ENCODE data around the gene KMT2B. TPM values are rescaled to one million over a fixed set of nuclear protein-coding genes. Genes with fewer than 3 reads are reported as not detected.

Gene KMT2B
- total and polyA plus RNA-seq, 2 donors (not counting 1 experiment from before 2014, with no cell fraction given), result 85.6 to 96.9 TPM

GRCh38 chr19:35713506-35713850 is 4.3 kb upstream of the KMT2B start:
- intact Hi-C loops (cut with micrococcal nuclease), result loop anchor here (10.0 kb wide), 2 partner anchors 191 to 369 kb away; partner anchors contain the start of genes FFAR1, HCST, NFKBID and TYROBP
- CTCF ChIA-PET, result interaction anchor here (2.6 to 6.5 kb wide), 4 partner anchors 11 to 21 kb away, joined by 8 to 123 read pairs (median 28); no protein-coding TSS in a partner anchor
- POLR2A ChIA-PET, result interaction anchor here (1.4 to 4.6 kb wide), 3 partner anchors 11 to 29 kb away, joined by 4 to 53 read pairs (median 6); partner anchors contain the start of gene IGFLR1

GRCh38 chr19:35713904-35714495 is 3.8 kb upstream of the KMT2B start:
- H3K4me1 Mint-ChIP-seq, result peaks cover 68% of the 10 kb centered on the region
- intact Hi-C loops (cut with micrococcal nuclease), result loop anchor here (10.0 kb wide), 2 partner anchors 191 to 369 kb away; partner anchors contain the start of genes FFAR1, HCST, NFKBID and TYROBP
- Histone ChIP-seq H3K27ac (ENCODE audit: low read length in 2 of 2) (peak overlapping the region; percentile 85), H3K9me3 (ENCODE audit: control extremely low read depth in 1 of 3, control insufficient read depth in 2 of 3, insufficient read depth in 1 of 3, low read length in 2 of 3) (no peaks in the 10 kb centered on the region), H3K4me3 (ENCODE audit: control extremely low read depth in 1 of 5, extremely low read depth in 1 of 5, insufficient read depth in 1 of 5, low read depth in 2 of 5, low read length in 4 of 5) (peak overlapping the region in 4 of 5 experiments; percentile 39 to 76 (median 51)), H2AFZ (ENCODE audit: insufficient read depth, low read depth, low read length, poor library complexity, severe bottlenecking) (no peak overlapping the region), H4K20me1 (ENCODE audit: control insufficient read depth, insufficient read depth, low read length, poor library complexity, severe bottlenecking) (peaks cover 9% of the 10 kb centered on the region), H3K27me3 (replicated peaks in 1 of 4; ENCODE audit: control extremely low read depth in 1 of 4, control insufficient read depth in 3 of 4, insufficient read depth in 4 of 4, low read length in 3 of 4) (no peaks in the 10 kb centered on the region), H3K4me1 (ENCODE audit: control insufficient read depth in 2 of 2, insufficient read depth in 2 of 2, low read length in 2 of 2) (peaks cover 37 to 82% of the 10 kb centered on the region in 2 donors), H3K4me2 (replicated peaks; ENCODE audit: low read depth, low read length, poor library complexity, severe bottlenecking) (peak overlapping the region; percentile 94), H3K9ac (ENCODE audit: low read length) (peak overlapping the region; percentile 58), H3K36me3 (replicated peaks in 1 of 2; ENCODE audit: control extremely low read depth in 1 of 2, control insufficient read depth in 1 of 2, extremely low read depth in 1 of 2, insufficient read depth in 2 of 2, low read length in 1 of 2) (no peaks in the 10 kb centered on the region), H3K79me2 (ENCODE audit: control insufficient read depth, insufficient read depth, low read length) (peaks cover 30% of the 10 kb centered on the region)
- no peaks in the 10 kb centered on the region for H3K9me3 Mint-ChIP-seq (ENCODE audit: insufficient read depth)
- ChIA-PET CTCF (interaction anchor here (2.7 to 6.5 kb wide), 3 partner anchors 11 to 21 kb away, joined by 15 to 123 read pairs (median 40); no protein-coding TSS in a partner anchor), POLR2A (interaction anchor here (1.5 to 4.6 kb wide), 2 partner anchors 12 to 17 kb away, joined by 6 to 53 read pairs; no protein-coding TSS in a partner anchor)
- WGBS (ENCODE audit: insufficient coverage), result 85% methylated on average over 12 of the region's 12 CpGs
- TF ChIP-seq CTCF (IDR thresholded peaks at IDR 0.05), result no peak
- TF ChIP-seq EZH2 (IDR thresholded peaks at IDR 0.05; ENCODE audit: borderline replicate concordance, insufficient read depth, low read depth, low read length, poor library complexity, severe bottlenecking), result no peak
- DNase-seq, result peak; percentile 52
- H3K4me3 Mint-ChIP-seq, result peak overlapping the region; percentile 98
- ATAC-seq (ENCODE audit: low read depth), result no peak
- H3K27me3 Mint-ChIP-seq, result no peaks in the 10 kb centered on the region
- peak overlapping the region; percentile 99 for H3K27ac Mint-ChIP-seq

More at GRCh38 chr19:35713506-35713850, 4.3 kb upstream of the KMT2B start:
- Histone ChIP-seq H3K27ac (ENCODE audit: low read length in 2 of 2) (peak overlapping the region; percentile 85), H3K4me3 (ENCODE audit: control extremely low read depth in 1 of 5, extremely low read depth in 1 of 5, insufficient read depth in 1 of 5, low read depth in 2 of 5, low read length in 4 of 5) (peak overlapping the region in 4 of 5 experiments; percentile 39 to 76 (median 51)), H3K27me3 (replicated peaks in 1 of 4; ENCODE audit: control extremely low read depth in 1 of 4, control insufficient read depth in 3 of 4, insufficient read depth in 4 of 4, low read length in 3 of 4) (no peaks in the 10 kb centered on the region), H3K4me2 (replicated peaks; ENCODE audit: low read depth, low read length, poor library complexity, severe bottlenecking) (peak overlapping the region; percentile 94), H3K36me3 (replicated peaks in 1 of 2; ENCODE audit: control extremely low read depth in 1 of 2, control insufficient read depth in 1 of 2, extremely low read depth in 1 of 2, insufficient read depth in 2 of 2, low read length in 1 of 2) (no peaks in the 10 kb centered on the region), H2AFZ (ENCODE audit: insufficient read depth, low read depth, low read length, poor library complexity, severe bottlenecking) (no peak overlapping the region), H4K20me1 (ENCODE audit: control insufficient read depth, insufficient read depth, low read length, poor library complexity, severe bottlenecking) (peaks cover 3% of the 10 kb centered on the region), H3K9me3 (ENCODE audit: control extremely low read depth in 1 of 3, control insufficient read depth in 2 of 3, insufficient read depth in 1 of 3, low read length in 2 of 3) (no peaks in the 10 kb centered on the region), H3K79me2 (ENCODE audit: control insufficient read depth, insufficient read depth, low read length) (peaks cover 25% of the 10 kb centered on the region), H3K4me1 (ENCODE audit: control insufficient read depth in 2 of 2, insufficient read depth in 2 of 2, low read length in 2 of 2) (peaks cover 33 to 76% of the 10 kb centered on the region in 2 donors), H3K9ac (ENCODE audit: low read length) (peak overlapping the region; percentile 58)
- no peak for TF ChIP-seq EZH2 (IDR thresholded peaks at IDR 0.05; ENCODE audit: borderline replicate concordance, insufficient read depth, low read depth, low read length, poor library complexity, severe bottlenecking)
- H3K9me3 Mint-ChIP-seq (ENCODE audit: insufficient read depth), result no peaks in the 10 kb centered on the region
- peaks cover 64% of the 10 kb centered on the region for H3K4me1 Mint-ChIP-seq
- no peak for DNase-seq
- H3K4me3 Mint-ChIP-seq, result peak overlapping the region; percentile 98
- peak overlapping the region; percentile 99 for H3K27ac Mint-ChIP-seq
- no peak for ATAC-seq (ENCODE audit: low read depth)
- WGBS (ENCODE audit: insufficient coverage), result 70% methylated on average over 1 of the region's 2 CpGs
- no peaks in the 10 kb centered on the region for H3K27me3 Mint-ChIP-seq
